Bronchial epithelial cell (primary cell): ENCODE data around the gene CSF3. TPM values are rescaled to one million over a fixed set of nuclear protein-coding genes. Genes with fewer than 3 reads are reported as not detected.

Source experiments
- DNase-seq: peaks from one replicate; pipeline ENCODE4 v3.0.0-alpha.2; 2010; ENCODE audit warnings: low read depth
- FAIRE-seq: peaks from 2 replicates; lab custom pipeline; 2011; peaks lifted over from hg19 to GRCh38; lab: Jason Lieb, UNC
- H3K27me3 ChIP-seq: 2 replicates; pipeline ENCODE4 v1.5.1; 2011; ENCODE audit warnings: low read length; ENCODE audit not compliant: control insufficient read depth, insufficient read depth
- H3K36me3 ChIP-seq: 2 replicates; pipeline ENCODE4 v1.5.1; 2011; ENCODE audit warnings: low read length; ENCODE audit not compliant: control insufficient read depth, insufficient read depth
- H3K4me3 ChIP-seq: 2 replicates; pipeline ENCODE4 v1.5.1; 2011; ENCODE audit warnings: mild to moderate bottlenecking, low read depth, low read length, control low read depth
- total RNA-seq: library from RNA; depleted of rRNA; stranded (reverse); fragments of >200 nt; gene quantifications from 2 replicates; pipeline ENCODE4 v1.2.1, GENCODE V29; 2014
- TF ChIP-seq, protein P1 (sequence below): IDR thresholded peaks from 2 replicates; pipeline ENCODE4 v1.5.1; 2011; ENCODE audit warnings: mild to moderate bottlenecking, moderate library complexity, low read length, control low read depth, inconsistent platforms; ENCODE audit not compliant: insufficient read depth, severe bottlenecking

CSF3 gene, protein sequence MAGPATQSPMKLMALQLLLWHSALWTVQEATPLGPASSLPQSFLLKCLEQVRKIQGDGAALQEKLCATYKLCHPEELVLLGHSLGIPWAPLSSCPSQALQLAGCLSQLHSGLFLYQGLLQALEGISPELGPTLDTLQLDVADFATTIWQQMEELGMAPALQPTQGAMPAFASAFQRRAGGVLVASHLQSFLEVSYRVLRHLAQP
- under 0.01 TPM in 1 of 2 replicates, not detected in the other for total RNA-seq

DNA sequence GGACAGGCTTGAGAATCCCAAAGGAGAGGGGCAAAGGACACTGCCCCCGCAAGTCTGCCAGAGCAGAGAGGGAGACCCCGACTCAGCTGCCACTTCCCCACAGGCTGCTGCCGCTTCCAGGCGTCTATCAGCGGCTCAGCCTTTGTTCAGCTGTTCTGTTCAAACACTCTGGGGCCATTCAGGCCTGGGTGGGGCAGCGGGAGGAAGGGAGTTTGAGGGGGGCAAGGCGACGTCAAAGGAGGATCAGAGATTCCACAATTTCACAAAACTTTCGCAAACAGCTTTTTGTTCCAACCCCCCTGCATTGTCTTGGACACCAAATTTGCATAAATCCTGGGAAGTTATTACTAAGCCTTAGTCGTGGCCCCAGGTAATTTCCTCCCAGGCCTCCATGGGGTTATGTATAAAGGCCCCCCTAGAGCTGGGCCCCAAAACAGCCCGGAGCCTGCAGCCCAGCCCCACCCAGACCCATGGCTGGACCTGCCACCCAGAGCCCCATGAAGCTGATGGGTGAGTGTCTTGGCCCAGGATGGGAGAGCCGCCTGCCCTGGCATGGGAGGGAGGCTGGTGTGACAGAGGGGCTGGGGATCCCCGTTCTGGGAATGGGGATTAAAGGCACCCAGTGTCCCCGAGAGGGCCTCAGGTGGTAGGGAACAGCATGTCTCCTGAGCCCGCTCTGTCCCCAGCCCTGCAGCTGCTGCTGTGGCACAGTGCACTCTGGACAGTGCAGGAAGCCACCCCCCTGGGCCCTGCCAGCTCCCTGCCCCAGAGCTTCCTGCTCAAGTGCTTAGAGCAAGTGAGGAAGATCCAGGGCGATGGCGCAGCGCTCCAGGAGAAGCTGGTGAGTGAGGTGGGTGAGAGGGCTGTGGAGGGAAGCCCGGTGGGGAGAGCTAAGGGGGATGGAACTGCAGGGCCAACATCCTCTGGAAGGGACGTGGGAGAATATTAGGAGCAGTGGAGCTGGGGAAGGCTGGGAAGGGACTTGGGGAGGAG lies at the start of gene CSF3:
TSS of gene CSF3 (plus strand) at position 436 of the 993 bp plus-strand sequence. CDS start at position 471, 35 bp downstream.
- Histone ChIP-seq H3K36me3 (peaks cover 8% of the 10 kb centered on the region), H3K4me3 (no peak within 1 kb of the TSS), H3K27me3 (no peaks in the 10 kb centered on the region)
- peak; percentile 40 for DNase-seq
- TF ChIP-seq, protein P1, sequence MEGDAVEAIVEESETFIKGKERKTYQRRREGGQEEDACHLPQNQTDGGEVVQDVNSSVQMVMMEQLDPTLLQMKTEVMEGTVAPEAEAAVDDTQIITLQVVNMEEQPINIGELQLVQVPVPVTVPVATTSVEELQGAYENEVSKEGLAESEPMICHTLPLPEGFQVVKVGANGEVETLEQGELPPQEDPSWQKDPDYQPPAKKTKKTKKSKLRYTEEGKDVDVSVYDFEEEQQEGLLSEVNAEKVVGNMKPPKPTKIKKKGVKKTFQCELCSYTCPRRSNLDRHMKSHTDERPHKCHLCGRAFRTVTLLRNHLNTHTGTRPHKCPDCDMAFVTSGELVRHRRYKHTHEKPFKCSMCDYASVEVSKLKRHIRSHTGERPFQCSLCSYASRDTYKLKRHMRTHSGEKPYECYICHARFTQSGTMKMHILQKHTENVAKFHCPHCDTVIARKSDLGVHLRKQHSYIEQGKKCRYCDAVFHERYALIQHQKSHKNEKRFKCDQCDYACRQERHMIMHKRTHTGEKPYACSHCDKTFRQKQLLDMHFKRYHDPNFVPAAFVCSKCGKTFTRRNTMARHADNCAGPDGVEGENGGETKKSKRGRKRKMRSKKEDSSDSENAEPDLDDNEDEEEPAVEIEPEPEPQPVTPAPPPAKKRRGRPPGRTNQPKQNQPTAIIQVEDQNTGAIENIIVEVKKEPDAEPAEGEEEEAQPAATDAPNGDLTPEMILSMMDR = no peak
- no peak for FAIRE-seq

DNA sequence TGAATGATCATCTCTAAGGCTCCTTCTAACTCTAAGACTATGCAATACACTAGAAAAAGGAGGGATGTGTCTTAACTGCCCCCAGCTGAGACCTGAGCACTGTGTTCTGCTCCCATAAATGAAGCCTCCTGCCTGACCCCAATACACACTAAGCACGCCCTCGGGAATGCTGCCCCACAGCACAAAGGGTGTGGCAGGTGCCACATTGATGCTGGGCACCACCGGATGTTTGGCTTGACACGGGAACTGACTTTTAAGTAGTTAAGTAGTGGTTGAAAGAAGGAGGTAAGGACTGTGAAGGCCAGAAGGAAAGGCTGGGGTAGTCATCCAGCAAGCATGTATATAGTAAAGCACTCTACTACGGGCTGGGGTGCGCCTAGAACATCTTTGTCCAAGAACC lies 48.5 kb upstream of the CSF3 start:
- DNase-seq (no peak), FAIRE-seq (no peak)
- Histone ChIP-seq H3K4me3 (no peak overlapping the region), H3K36me3 (no peaks in the 10 kb centered on the region), H3K27me3 (peaks cover 2% of the 10 kb centered on the region)
- TF ChIP-seq, protein P1 = no peak

DNA sequence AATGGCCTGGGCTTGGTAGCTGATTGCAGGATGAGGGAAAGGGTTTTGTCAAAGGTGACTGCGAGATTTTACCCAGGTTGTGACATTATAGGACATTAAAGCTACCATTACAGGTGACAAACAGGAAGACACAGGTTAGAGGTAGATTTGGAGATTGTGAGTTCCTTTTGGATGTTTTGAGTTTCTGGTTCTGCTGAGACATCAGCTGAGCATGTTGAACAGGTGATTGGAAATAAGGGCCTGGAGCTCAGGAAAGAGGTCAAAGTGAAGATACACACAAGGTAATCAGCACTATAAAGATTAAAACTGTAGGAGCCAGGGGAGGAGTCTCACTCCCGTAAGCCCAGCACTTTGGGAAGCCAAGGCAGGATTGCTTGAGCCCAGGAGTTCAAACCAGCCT lies 46.5 kb upstream of the CSF3 start:
- no peak overlapping the region for H3K4me3 ChIP-seq
- DNase-seq = no peak
- TF ChIP-seq, protein P1 = no peak
- FAIRE-seq = no peak
- H3K27me3 ChIP-seq = peaks cover 2% of the 10 kb centered on the region
- H3K36me3 ChIP-seq = no peaks in the 10 kb centered on the region

DNA sequence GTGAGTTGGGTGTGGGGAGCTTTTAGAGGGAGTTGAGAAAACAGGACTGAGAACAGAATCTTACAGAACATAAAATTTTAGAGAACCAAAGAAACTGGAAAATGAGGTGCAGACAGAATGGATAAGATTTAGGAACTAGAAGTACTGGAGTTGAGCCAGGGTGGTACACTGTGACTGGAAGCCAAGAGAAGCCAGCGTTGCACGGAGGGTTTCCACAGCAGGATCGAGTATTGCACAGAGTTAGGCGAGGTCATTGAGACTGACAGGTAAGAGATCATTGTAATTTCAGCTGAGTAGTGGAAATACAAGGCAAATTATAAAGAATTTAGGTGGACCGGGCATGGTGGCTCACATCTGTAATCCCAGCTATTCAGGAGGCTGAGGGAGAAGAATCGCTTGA lies 45.9 kb upstream of the CSF3 start:
- no peak overlapping the region for H3K4me3 ChIP-seq
- H3K36me3 ChIP-seq = no peaks in the 10 kb centered on the region
- H3K27me3 ChIP-seq = peaks cover 2% of the 10 kb centered on the region
- FAIRE-seq (no peak), DNase-seq (no peak)
- TF ChIP-seq, protein P1 = no peak

DNA sequence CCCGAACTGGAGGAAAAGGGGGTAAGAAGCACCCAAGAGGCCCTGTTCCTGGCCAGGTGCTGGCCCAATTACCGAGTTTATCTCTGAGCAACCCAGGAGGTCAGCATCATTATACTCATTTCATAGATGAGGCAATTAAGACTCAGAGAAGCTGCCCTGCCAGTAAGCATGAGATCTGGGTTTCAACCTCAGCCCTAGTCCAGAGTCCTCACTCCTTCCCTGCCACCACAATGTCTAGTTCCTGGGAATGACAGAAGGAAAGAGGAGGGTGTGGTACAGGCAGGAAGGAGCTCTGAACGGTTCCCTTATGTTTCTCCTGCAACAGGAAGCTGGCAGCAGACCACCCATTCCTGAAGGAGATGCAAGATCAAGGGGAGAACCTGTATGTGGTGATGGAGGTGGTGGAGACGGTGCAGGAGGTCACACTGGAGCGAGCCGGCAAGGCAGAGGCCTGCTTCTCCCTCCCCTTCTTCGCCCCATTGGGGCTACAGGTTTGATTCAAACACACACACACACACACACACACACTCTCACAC lies 45.0 kb upstream of the CSF3 start:
- TF ChIP-seq, protein P1 = no peak

More for the DNA sequence above, 45.0 kb upstream of the CSF3 start:
- H3K4me3 ChIP-seq = no peak overlapping the region
- H3K27me3 ChIP-seq = peaks cover 2% of the 10 kb centered on the region
- FAIRE-seq (peak; percentile 47), DNase-seq (no peak)
- H3K36me3 ChIP-seq = no peaks in the 10 kb centered on the region
